DOHH2 (cell line): Measurements from ENCODE around the gene TEX14.
"Not testable (repeated sequence)": the region's sequence is repeated elsewhere in the genome, so short reads cannot be mapped to it uniquely, and the experiment has no call there.

ENCODE experiments used
- H3F3A ChIP-seq: fragments of 200-600 bp; sonication (generic), shearing (Covaris generic); 2 replicates; pipeline ENCODE4 v1.6.0; 2016; ENCODE audit warnings: antibody characterized with exemption, mild to moderate bottlenecking; ENCODE audit not compliant: control insufficient read depth, insufficient read depth
- H3K27ac ChIP-seq: fragments of 200-600 bp; sonication (generic); 2 replicates; pipeline ENCODE4 v1.5.1; 2014; ENCODE audit warnings: low read depth, mild to moderate bottlenecking, low read length, moderate library complexity
- H3K27me3 ChIP-seq: fragments of 200-600 bp; sonication (generic); 2 replicates; pipeline ENCODE4 v1.6.1; 2014; ENCODE audit warnings: mild to moderate bottlenecking, low read length, mixed read lengths; ENCODE audit not compliant: control insufficient read depth
- H3K36me3 ChIP-seq: fragments of 200-600 bp; sonication (generic); 2 replicates; pipeline ENCODE4 v1.6.1; 2014; ENCODE audit warnings: mild to moderate bottlenecking, low read length, moderate library complexity, mixed read lengths; ENCODE audit not compliant: control insufficient read depth
- H3K4me1 ChIP-seq: fragments of 200-600 bp; sonication (generic); 2 replicates; pipeline ENCODE4 v1.6.1; 2014; ENCODE audit warnings: mild to moderate bottlenecking, low read length, mixed read lengths; ENCODE audit not compliant: control insufficient read depth
- H3K4me2 ChIP-seq: fragments of 200-600 bp; sonication (generic); 2 replicates; pipeline ENCODE4 v1.6.0; 2014; ENCODE audit warnings: mild to moderate bottlenecking, low read length, moderate library complexity
- H3K4me3 ChIP-seq: fragments of 200-600 bp; sonication (generic); 2 replicates; pipeline ENCODE4 v1.5.1; 2014; ENCODE audit warnings: mild to moderate bottlenecking, low read length, mixed read lengths
- H3K79me2 ChIP-seq: fragments of 200-600 bp; sonication (generic); 2 replicates; pipeline ENCODE4 v1.6.1; 2014; ENCODE audit warnings: mild to moderate bottlenecking, low read length, mixed read lengths; ENCODE audit not compliant: control insufficient read depth
- H3K9me2 ChIP-seq: fragments of 200-600 bp; sonication (generic); replicated peaks from 2 replicates; pipeline ENCODE4 v1.6.1; 2014; ENCODE audit warnings: mild to moderate bottlenecking, low read length, mixed read lengths; ENCODE audit not compliant: control insufficient read depth
- H3K9me3 ChIP-seq: fragments of 200-600 bp; sonication (generic); 2 replicates; pipeline ENCODE4 v1.6.1; 2014; ENCODE audit warnings: antibody characterized with exemption, low read length, mixed read lengths; ENCODE audit not compliant: control insufficient read depth, insufficient read depth
- H4K20me1 ChIP-seq: fragments of 200-600 bp; sonication (generic); 2 replicates; pipeline ENCODE4 v1.6.0; 2014; ENCODE audit warnings: low read depth, mild to moderate bottlenecking, antibody characterized with exemption, low read length, moderate library complexity; ENCODE audit not compliant: control insufficient read depth, insufficient read depth
- CTCF ChIP-seq: fragments of 200-600 bp; sonication (generic); IDR thresholded peaks from one replicate; pipeline ENCODE4 v1.5.1; 2014; ENCODE audit warnings: antibody characterized with exemption, mild to moderate bottlenecking, low read depth, low read length; ENCODE audit not compliant: poor library complexity, severe bottlenecking
- EZH2phosphoT487 ChIP-seq: fragments of 200-600 bp; sonication (generic); IDR thresholded peaks from 2 replicates; pipeline ENCODE4 v1.6.1; 2017; ENCODE audit warnings: borderline replicate concordance, mild to moderate bottlenecking, antibody characterized with exemption, low read length, moderate library complexity, mixed read lengths

Gene TEX14

DNA sequence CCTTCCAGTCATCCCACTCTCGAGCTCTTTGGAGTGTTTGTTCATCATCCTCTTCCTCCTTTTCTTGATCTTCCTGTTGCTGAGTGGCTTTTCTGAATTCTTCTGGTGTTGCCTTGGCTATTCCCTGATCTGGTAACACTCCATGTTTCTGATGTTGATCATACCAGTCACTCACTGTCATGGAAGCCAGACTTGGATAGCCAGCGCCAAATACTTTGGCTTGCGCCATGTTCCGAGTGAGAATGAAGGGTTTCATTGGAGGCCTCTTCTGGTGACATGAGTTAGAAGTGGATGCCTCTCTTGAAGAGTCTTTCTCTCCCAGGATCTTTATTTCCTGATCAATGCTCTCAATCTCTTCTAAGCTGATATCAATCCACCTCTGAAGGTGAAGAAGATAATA is 31.2 kb downstream of the TEX14 start:
- no peak overlapping the region for H3K4me2 ChIP-seq
- peaks cover 4% of the 10 kb centered on the region for H3F3A ChIP-seq
- TF ChIP-seq EZH2phosphoT487 (no peak), CTCF (no peak)
- H3K36me3 ChIP-seq: no peaks in the 10 kb centered on the region
- no peaks in the 10 kb centered on the region for H3K9me2 ChIP-seq
- H4K20me1 ChIP-seq: no peaks in the 10 kb centered on the region
- H3K27ac ChIP-seq: no peak overlapping the region
- H3K9me3 ChIP-seq: no peaks in the 10 kb centered on the region
- H3K27me3 ChIP-seq: no peaks in the 10 kb centered on the region
- H3K4me1 ChIP-seq: peaks cover 11% of the 10 kb centered on the region
- no peak overlapping the region for H3K4me3 ChIP-seq
- H3K79me2 ChIP-seq: no peaks in the 10 kb centered on the region; the same call in 1 of the 2 replicates

DNA sequence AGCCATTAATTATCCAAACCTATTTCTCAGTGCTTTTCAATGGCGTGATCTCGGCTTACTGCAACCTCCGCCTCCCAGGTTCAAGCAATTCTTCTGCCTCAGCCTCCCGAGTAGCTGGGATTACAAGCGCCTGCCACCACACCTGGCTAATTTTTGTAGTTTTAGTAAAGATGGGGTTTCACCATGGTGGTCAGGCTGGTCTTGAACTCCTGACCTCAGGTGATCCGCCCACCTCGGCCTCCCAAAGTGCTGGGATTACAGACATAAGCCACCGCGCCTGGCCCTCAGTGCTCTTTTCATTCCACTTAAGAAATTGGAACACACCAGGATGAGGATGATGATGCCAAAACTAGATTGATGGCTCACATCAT is 32.1 kb downstream of the TEX14 start:
- H3K9me2 ChIP-seq, H3K79me2 ChIP-seq, H3F3A ChIP-seq, H3K36me3 ChIP-seq, H3K9me3 ChIP-seq, H4K20me1 ChIP-seq, H3K27me3 ChIP-seq: not testable (repeated sequence)
- Histone ChIP-seq H3K4me2 (peak overlapping the region; percentile 77), H3K4me3 (peak overlapping the region; percentile 70), H3K4me1 (peaks cover 11% of the 10 kb centered on the region), H3K27ac (peak overlapping the region; percentile 79)

GRCh38 chr17:58658804-58659713 is 32.8 kb downstream of the TEX14 start:
- H3K79me2 ChIP-seq: no peaks in the 10 kb centered on the region; the same call in 1 of the 2 replicates
- H3K36me3 ChIP-seq: no peaks in the 10 kb centered on the region
- peak overlapping the region; percentile 79 for H3K27ac ChIP-seq
- no peaks in the 10 kb centered on the region for H3K9me3 ChIP-seq
- H4K20me1 ChIP-seq: no peaks in the 10 kb centered on the region
- peaks cover 11% of the 10 kb centered on the region for H3K4me1 ChIP-seq
- peak overlapping the region; percentile 77 for H3K4me2 ChIP-seq
- H3K9me2 ChIP-seq: no peaks in the 10 kb centered on the region
- peaks cover 4% of the 10 kb centered on the region for H3F3A ChIP-seq
- H3K4me3 ChIP-seq: peak overlapping the region; percentile 70
- H3K27me3 ChIP-seq: no peaks in the 10 kb centered on the region
- no peak for TF ChIP-seq CTCF
- no peak for TF ChIP-seq EZH2phosphoT487

GRCh38 chr17:58657962-58658803 is 33.7 kb downstream of the TEX14 start:
- not testable (repeated sequence) for H3K9me2 ChIP-seq, H3F3A ChIP-seq, H4K20me1 ChIP-seq, H3K9me3 ChIP-seq, H3K27me3 ChIP-seq, H3K79me2 ChIP-seq, H3K36me3 ChIP-seq
- Histone ChIP-seq H3K4me3 (peak overlapping the region; percentile 70), H3K27ac (0 out of 2 replicates have a peak overlapping the region, but pooled peaks have one; percentile 79), H3K4me2 (peak overlapping the region; percentile 77), H3K4me1 (peaks cover 11% of the 10 kb centered on the region)
